ENCODE measurements around the gene PIK3R5.
A peak's percentile ranks its signal among the peaks of the same experiment; 100 is the strongest.

DNA sequence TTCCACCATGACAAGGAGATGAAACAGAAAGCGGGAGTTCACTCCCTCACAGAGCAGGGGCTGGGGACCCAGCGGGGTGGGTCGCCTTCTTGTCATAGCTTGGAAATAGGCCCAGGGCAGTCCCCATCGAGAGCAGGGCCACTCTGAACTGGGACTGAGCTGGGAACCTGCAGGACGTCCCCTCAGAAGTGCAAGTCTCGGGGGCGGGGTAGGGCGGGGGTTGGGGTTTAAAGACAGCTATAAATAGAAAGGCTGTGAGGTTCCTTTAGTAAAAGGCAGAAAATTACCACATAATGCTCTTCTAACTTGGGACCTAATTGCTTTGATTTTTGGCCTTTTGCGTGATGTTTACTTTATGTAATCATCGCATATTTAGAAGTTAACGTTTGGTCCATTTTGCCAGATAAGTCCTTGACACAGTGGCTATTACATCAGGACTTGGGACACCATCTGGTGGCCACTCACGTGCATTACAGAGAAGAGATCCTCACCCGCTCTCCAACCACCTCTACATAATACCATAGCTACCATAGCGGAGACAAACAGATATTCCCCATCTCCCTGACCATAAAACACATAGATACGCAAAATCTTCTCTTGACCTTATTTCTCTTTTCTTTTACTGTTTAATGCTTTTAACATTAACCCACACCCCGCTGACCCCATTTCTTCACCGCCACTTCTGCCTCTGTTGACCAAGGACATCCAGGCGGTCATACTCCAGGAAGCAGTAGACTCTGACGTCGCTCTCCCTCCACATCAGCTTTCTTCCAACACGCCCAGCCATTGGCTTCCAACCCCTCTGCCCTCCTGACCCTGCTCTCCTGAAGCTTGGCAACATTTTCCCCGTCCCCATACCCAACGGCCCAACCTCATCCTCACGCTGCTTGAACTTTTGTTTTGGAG lies 70.6 kb downstream of the PIK3R5 start:
- no peak for TF ChIP-seq EZH2phosphoT487 (IDR thresholded peaks at IDR 0.05)
- TF ChIP-seq, protein P1, sequence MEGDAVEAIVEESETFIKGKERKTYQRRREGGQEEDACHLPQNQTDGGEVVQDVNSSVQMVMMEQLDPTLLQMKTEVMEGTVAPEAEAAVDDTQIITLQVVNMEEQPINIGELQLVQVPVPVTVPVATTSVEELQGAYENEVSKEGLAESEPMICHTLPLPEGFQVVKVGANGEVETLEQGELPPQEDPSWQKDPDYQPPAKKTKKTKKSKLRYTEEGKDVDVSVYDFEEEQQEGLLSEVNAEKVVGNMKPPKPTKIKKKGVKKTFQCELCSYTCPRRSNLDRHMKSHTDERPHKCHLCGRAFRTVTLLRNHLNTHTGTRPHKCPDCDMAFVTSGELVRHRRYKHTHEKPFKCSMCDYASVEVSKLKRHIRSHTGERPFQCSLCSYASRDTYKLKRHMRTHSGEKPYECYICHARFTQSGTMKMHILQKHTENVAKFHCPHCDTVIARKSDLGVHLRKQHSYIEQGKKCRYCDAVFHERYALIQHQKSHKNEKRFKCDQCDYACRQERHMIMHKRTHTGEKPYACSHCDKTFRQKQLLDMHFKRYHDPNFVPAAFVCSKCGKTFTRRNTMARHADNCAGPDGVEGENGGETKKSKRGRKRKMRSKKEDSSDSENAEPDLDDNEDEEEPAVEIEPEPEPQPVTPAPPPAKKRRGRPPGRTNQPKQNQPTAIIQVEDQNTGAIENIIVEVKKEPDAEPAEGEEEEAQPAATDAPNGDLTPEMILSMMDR (IDR thresholded peaks at IDR 0.05) = peak; percentile 83
